Nephron (organoid): ENCODE results near the gene CPSF3.

Source experiments
- H3K27ac Mint-ChIP-seq, 3 experiments: 2 replicates each; pipeline ENCODE4 v1.8.0; 2020; ENCODE audit warnings: mixed read lengths in 3 of 3, mild to moderate bottlenecking in 2 of 3, moderate library complexity in 1 of 3
- H3K27me3 Mint-ChIP-seq: 2 replicates; pipeline ENCODE4 v1.8.0; 2021; ENCODE audit warnings: low read depth, mild to moderate bottlenecking, moderate library complexity, mixed read lengths
- H3K36me3 Mint-ChIP-seq: 2 replicates; pipeline ENCODE4 v1.8.0; 2020; ENCODE audit warnings: low read depth, mixed read lengths
- H3K4me1 Mint-ChIP-seq: 2 replicates; pipeline ENCODE4 v1.8.0; 2020; ENCODE audit warnings: mixed read lengths
- H3K4me3 Mint-ChIP-seq, 3 experiments: 2 replicates each; pipeline ENCODE4 v1.8.0; 2020; ENCODE audit warnings: mild to moderate bottlenecking in 3 of 3, mixed read lengths in 3 of 3, moderate library complexity in 2 of 3
- H3K9me3 Mint-ChIP-seq: 2 replicates; pipeline ENCODE4 v1.8.0; 2020; ENCODE audit warnings: mixed read lengths
- CTCF ChIP-seq, 3 experiments: fragments of 200-600 bp; sonication (generic); IDR thresholded peaks; one replicate each; pipeline ENCODE4 v1.5.0; 2021; ENCODE audit warnings: antibody characterized with exemption in 3 of 3; ENCODE audit not compliant: unreplicated experiment in 3 of 3

CPSF3 gene

GRCh38 chr2:9471206-9471605, 47.8 kb downstream of the CPSF3 start:
- H3K4me1 Mint-ChIP-seq, result peaks cover 12% of the 10 kb centered on the region
- H3K27me3 Mint-ChIP-seq, result no peaks in the 10 kb centered on the region
- H3K4me3 Mint-ChIP-seq, result no peak overlapping the region
- no peak for TF ChIP-seq CTCF (IDR thresholded peaks at IDR 0.05; ENCODE audit: unreplicated experiment in 3 of 3)
- no peak overlapping the region for H3K27ac Mint-ChIP-seq
- H3K9me3 Mint-ChIP-seq, result no peaks in the 10 kb centered on the region
- peaks cover 42% of the 10 kb centered on the region for H3K36me3 Mint-ChIP-seq

- TF ChIP-seq CTCF (IDR thresholded peaks at IDR 0.05; ENCODE audit: unreplicated experiment in 3 of 3), result no peak
- H3K4me1 Mint-ChIP-seq, result peaks cover 17% of the 10 kb centered on the region
- H3K4me3 Mint-ChIP-seq, result peak overlapping the region; percentile 52 to 79 (median 71)
- peaks cover 44% of the 10 kb centered on the region for H3K36me3 Mint-ChIP-seq
- H3K27ac Mint-ChIP-seq, result no peak overlapping the region
- H3K9me3 Mint-ChIP-seq, result no peaks in the 10 kb centered on the region
- H3K27me3 Mint-ChIP-seq, result no peaks in the 10 kb centered on the region
These were observed 49.1 kb downstream of the CPSF3 start for GRCh38 chr2:9472511-9472910.

- Mint-ChIP-seq H3K36me3 (peaks cover 45% of the 10 kb centered on the region), H3K4me1 (peaks cover 18% of the 10 kb centered on the region), H3K27me3 (no peaks in the 10 kb centered on the region), H3K9me3 (no peaks in the 10 kb centered on the region), H3K27ac (peak overlapping the region in 2 of 3 experiments; percentile 17 to 41), H3K4me3 (peak overlapping the region; percentile 71 to 79 (median 77))
- no peak for TF ChIP-seq CTCF (IDR thresholded peaks at IDR 0.05; ENCODE audit: unreplicated experiment in 3 of 3)
These were observed 50.0 kb downstream of the CPSF3 start for GRCh38 chr2:9473308-9473984.

GRCh38 chr2:9473985-9474360, 50.5 kb downstream of the CPSF3 start:
- no peak for TF ChIP-seq CTCF (IDR thresholded peaks at IDR 0.05; ENCODE audit: unreplicated experiment in 3 of 3)
- Mint-ChIP-seq H3K27ac (peak overlapping the region in 2 of 3 experiments; percentile 17 to 41), H3K4me1 (peaks cover 18% of the 10 kb centered on the region), H3K27me3 (no peaks in the 10 kb centered on the region), H3K4me3 (peak overlapping the region; percentile 71 to 79 (median 77)), H3K9me3 (no peaks in the 10 kb centered on the region), H3K36me3 (peaks cover 48% of the 10 kb centered on the region)

- no peak for TF ChIP-seq CTCF (IDR thresholded peaks at IDR 0.05; ENCODE audit: unreplicated experiment in 3 of 3)
- peak within 1 kb of the TSS; percentile 45 to 80 (median 72) for H3K27ac Mint-ChIP-seq
- H3K4me3 Mint-ChIP-seq, result peak within 1 kb of the TSS; percentile 78 to 92 (median 87)
- no peaks in the 10 kb centered on the region for H3K27me3 Mint-ChIP-seq
- peaks cover 51% of the 10 kb centered on the region for H3K36me3 Mint-ChIP-seq
- H3K4me1 Mint-ChIP-seq, result peaks cover 18% of the 10 kb centered on the region
- H3K9me3 Mint-ChIP-seq, result no peaks in the 10 kb centered on the region
These were observed 51.1 kb downstream of the CPSF3 start, which contains the start of gene IAH1 for GRCh38 chr2:9474361-9475057. Gene IAH1 (plus strand): TSS chr2:9474551. CDS start chr2:9474567, 16 bp downstream.
